K562 (cell line): ENCODE measurements around the gene NUPR1. TPM values are rescaled to one million over a fixed set of nuclear protein-coding genes. Genes with fewer than 3 reads are reported as not detected.
A peak's percentile ranks its signal among the peaks of the same experiment; 100 is the strongest.

Source experiments
- ARID3A ChIP-seq: IDR thresholded peaks from 2 replicates; pipeline ENCODE4 v1.6.1; 2012; ENCODE audit warnings: low read depth, low read length, improper control_type of control experiment, borderline replicate concordance
- CBFA2T3 ChIP-seq: fragments of 450-650 bp; IDR thresholded peaks from 2 replicates; pipeline ENCODE4 v1.6.1; 2017
- CREBBP ChIP-seq: IDR thresholded peaks from one replicate; pipeline ENCODE4 v1.6.1; 2012; ENCODE audit warnings: low read depth, mild to moderate bottlenecking, control low read depth, inconsistent platforms, low read length
- CSDE1 ChIP-seq, 2 experiments: fragments of 450-650 bp; IDR thresholded peaks; 2 replicates each; pipeline ENCODE4 v1.6.1; 2016; ENCODE audit warnings: mild to moderate bottlenecking in 1 of 2
- EP400 ChIP-seq: fragments of 450-650 bp; IDR thresholded peaks from 2 replicates; pipeline ENCODE4 v1.6.1; 2017; ENCODE audit warnings: antibody characterized with exemption, mild to moderate bottlenecking, moderate library complexity
- FOXJ2 ChIP-seq: fragments of 200-800 bp; sonication (Bioruptor generic); IDR thresholded peaks from 2 replicates; pipeline ENCODE4 v1.6.1; 2016; ENCODE audit warnings: missing genetic modification characterization, missing compliant biosample characterization
- KAT2B ChIP-seq: IDR thresholded peaks from one replicate; pipeline ENCODE4 v1.6.1; 2012; ENCODE audit warnings: low read depth, mild to moderate bottlenecking, control low read depth, inconsistent platforms, low read length, moderate library complexity
- MBD1 ChIP-seq: fragments of 250-450 bp; sonication (Bioruptor Pico); IDR thresholded peaks from 2 replicates; pipeline ENCODE4 v1.8.0; 2022; ENCODE audit warnings: inconsistent platforms
- NFIC ChIP-seq: fragments of 450-650 bp; IDR thresholded peaks from 2 replicates; pipeline ENCODE4 v1.6.1; 2017; ENCODE audit warnings: mild to moderate bottlenecking, inconsistent platforms
- PHF20 ChIP-seq: fragments of 450-650 bp; IDR thresholded peaks from 2 replicates; pipeline ENCODE4 v1.6.1; 2018; ENCODE audit not compliant: partially characterized antibody
- SMAD2 ChIP-seq: fragments of 150-350 bp; IDR thresholded peaks from 2 replicates; pipeline ENCODE4 v1.6.1; 2014; ENCODE audit warnings: low read depth, mild to moderate bottlenecking, low read length
- SRSF1 ChIP-seq: fragments of 200-400 bp; formaldehyde crosslinking; IDR thresholded peaks from 2 replicates; pipeline ENCODE4 v1.6.1; 2017; ENCODE audit warnings: mild to moderate bottlenecking, low read depth, low read length, moderate library complexity
- YY1 ChIP-seq, 3 experiments: IDR thresholded peaks; 2 replicates each; pipeline ENCODE4 v1.6.1; 2011; ENCODE audit warnings: low read length in 2 of 3, mild to moderate bottlenecking in 2 of 3, moderate library complexity in 2 of 3, borderline replicate concordance in 1 of 3, control low read depth in 1 of 3, low read depth in 1 of 3; ENCODE audit not compliant: insufficient read depth in 3 of 3, insufficient replicate concordance in 2 of 3, control insufficient read depth in 1 of 3, insufficient read length in 1 of 3; ENCODE audit errors: extremely low read depth in 1 of 3
- ZNF282 ChIP-seq: sonication (generic); formaldehyde crosslinking; IDR thresholded peaks from 2 replicates; pipeline ENCODE4 v1.8.1; 2023; ENCODE audit warnings: missing genetic modification reagents
- ZNF518B ChIP-seq: fragments of 250-450 bp; sonication (Bioruptor Pico); IDR thresholded peaks from 2 replicates; pipeline ENCODE4 v1.5.0; 2021; ENCODE audit warnings: mild to moderate bottlenecking, moderate library complexity
- polyA plus RNA-seq, 8 experiments: library from polyadenylated mRNA; depleted of rRNA in 4 of 8; stranded (reverse) in 5 of 8; unstranded in 3 of 8; fragments of >200 nt; fragmentation: Nextera tagmentation in 2 of 8; fragmentation: Illumina TruSeq in 1 of 8; extraction: Ambion mirVana in 2 of 8; extraction: Trizol in 1 of 8; gene quantifications; 2 replicates each; pipeline versions ENCODE4 v1.2.1 to v1.2.3, GENCODE V29; 2011 to 2014; ENCODE audit warnings: inconsistent platforms in 1 of 8, missing spikeins in 1 of 8
- total RNA-seq, 7 experiments: library from RNA; depleted of rRNA in 6 of 7; stranded (reverse); fragments of >200 nt in 6 of 7; fragmentation: Illumina TruSeq in 2 of 7; extraction: Trizol in 2 of 7; gene quantifications; 2 replicates each; pipeline versions ENCODE4 v1.2.1 to v1.2.3, GENCODE V29; 2011 to 2021; ENCODE audit warnings: low replicate concordance in 1 of 7

Gene NUPR1
- total and polyA plus RNA-seq, 9 of the 15 experiments (the other 6 are each of a cell fraction or from before 2014, with no cell fraction given) = 0.07 to 1.5 (median 0.27) TPM

GRCh38 chr16:28534542-28535373 lies 4.0 kb downstream of the NUPR1 start (continued):
- TF ChIP-seq PHF20 (no peak), YY1 (IDR thresholded peaks at IDR 0.05; ENCODE audit: borderline replicate concordance in 1 of 3, control insufficient read depth in 1 of 3, extremely low read depth in 1 of 3, insufficient read depth in 3 of 3, insufficient read length in 1 of 3, insufficient replicate concordance in 2 of 3, low read depth in 1 of 3, low read length in 2 of 3) (peak; percentile 7 to 83 (median 48)), NFIC (no peak), SRSF1 (no peak), ZNF518B (no peak), MBD1 (CRISPR knock-in tag) (no peak), CSDE1 (IDR thresholded peaks at IDR 0.05) (no peak), EP400 (no peak), ARID3A (no peak), ZNF282 (CRISPR knock-in tag) (no peak), KAT2B (no peak), CBFA2T3 (no peak), CREBBP (no peak), SMAD2 (no peak), FOXJ2 (tag) (0 out of 2 replicates have a peak, but pooled peaks have one; percentile 35)
